ENCODE data around the gene DICER1. TPM values are rescaled to one million over a fixed set of nuclear protein-coding genes. Genes with fewer than 3 reads are reported as not detected.
A peak's percentile ranks its signal among the peaks of the same experiment; 100 is the strongest.

The DICER1 gene
- polyA plus RNA-seq, 2 of the 4 experiments (the other 2 are of a cell fraction), result 14.1 to 46.3 TPM

- TF ChIP-seq JUN (IDR thresholded peaks at IDR 0.05), result no peak
Measured at GRCh38 chr14:95189367-95190132, 32.2 kb upstream of the DICER1 start (continued).

- WGBS (ENCODE audit: missing lambda C conversion rate), result 58% methylated on average over 3 of the region's 3 CpGs
- POLR2A ChIA-PET, result no interaction called here
- FAIRE-seq, result no peak
- Histone ChIP-seq H3K9me3 (peaks cover 11% of the 10 kb centered on the region; the same call in 1 of the 3 replicates), H3K27ac (no peak overlapping the region), H3K4me1 (peaks cover 7% of the 10 kb centered on the region), H3K4me2 (no peak overlapping the region), H3K4me3 (no peak overlapping the region)
- TF ChIP-seq JUNB (IDR thresholded peaks at IDR 0.05) (no peak), TFCP2L1 (CRISPR knock-in tag; IDR thresholded peaks at IDR 0.05) (no peak), FOSB (CRISPR knock-in tag; IDR thresholded peaks at IDR 0.05) (no peak)
- DNase-seq (ENCODE audit: low read depth in 1 of 2, low spot score in 1 of 2), result no peak
- ATAC-seq, result no peak
- CTCF ChIA-PET, result no interaction called here
Measured at GRCh38 chr14:95188380-95188779, 31.1 kb upstream of the DICER1 start.

GRCh38 chr14:95185767-95186392 is 28.6 kb upstream of the DICER1 start:
- WGBS (ENCODE audit: missing lambda C conversion rate), result 91% methylated on average over 11 of the region's 11 CpGs
- FAIRE-seq, result no peak
- ATAC-seq, result no peak

GRCh38 chr14:95185033-95185766 is 27.9 kb upstream of the DICER1 start:
- Histone ChIP-seq H3K9me3 (peaks cover 11% of the 10 kb centered on the region; the same call in 1 of the 3 replicates), H3K4me2 (no peak overlapping the region), H3K4me3 (no peak overlapping the region), H3K27ac (no peak overlapping the region), H3K4me1 (peaks cover 7% of the 10 kb centered on the region)
- 88% methylated on average over 12 of the region's 12 CpGs for WGBS (ENCODE audit: missing lambda C conversion rate)
- FAIRE-seq, result no peak
- ChIA-PET POLR2A (no interaction called here), CTCF (interaction anchor here (1.1 to 1.3 kb wide), 2 partner anchors 13 to 242 kb away, joined by 3 to 4 read pairs; no protein-coding TSS in a partner anchor)
- TF ChIP-seq FOSB (CRISPR knock-in tag; IDR thresholded peaks at IDR 0.05) (no peak), CEBPB (IDR thresholded peaks at IDR 0.05) (peak in 1 of 2 experiments; percentile 17; a peak in 1 of 4 replicates), MAFK (IDR thresholded peaks at IDR 0.05; ENCODE audit: partially characterized antibody) (peak; percentile 65)
- no peak for DNase-seq (ENCODE audit: low read depth in 1 of 2, low spot score in 1 of 2)
- no peak for ATAC-seq

More at GRCh38 chr14:95185767-95186392, 28.6 kb upstream of the DICER1 start:
- no peak for TF ChIP-seq PBX3 (IDR thresholded peaks at IDR 0.05)
- no peak for TF ChIP-seq MAZ (IDR thresholded peaks at IDR 0.05; ENCODE audit: borderline replicate concordance, low read depth, low read length)
- no peak for TF ChIP-seq HMGXB4 (CRISPR knock-in tag; IDR thresholded peaks at IDR 0.05; ENCODE audit: borderline replicate concordance)
- Histone ChIP-seq H3K4me3 (no peak overlapping the region), H3K4me2 (no peak overlapping the region), H3K27ac (no peak overlapping the region), H3K4me1 (peaks cover 7% of the 10 kb centered on the region), H3K9me3 (peaks cover 11% of the 10 kb centered on the region; the same call in 1 of the 3 replicates)
- DNase-seq (ENCODE audit: low read depth in 1 of 2, low spot score in 1 of 2), result no peak
- ChIA-PET POLR2A (no interaction called here), CTCF (interaction anchor here (1.1 to 1.3 kb wide), 2 partner anchors 14 to 242 kb away, joined by 3 to 4 read pairs; no protein-coding TSS in a partner anchor)

- DNase-seq (ENCODE audit: low read depth in 1 of 2, low spot score in 1 of 2) (no peak), FAIRE-seq (no peak), ATAC-seq (no peak)
- 92% methylated on average over 2 of the region's 2 CpGs for whole genome bisulfite sequencing (ENCODE audit: missing lambda C conversion rate)
- peaks cover 7% of the 10 kb centered on the region for H3K4me1 ChIP-seq
- H3K9me3 ChIP-seq, result peaks cover 11% of the 10 kb centered on the region; the same call in 1 of the 3 replicates
- H3K4me3 ChIP-seq, result no peak overlapping the region
- no peak overlapping the region for H3K4me2 ChIP-seq
- ChIA-PET CTCF (interaction anchor here (1.2 to 1.3 kb wide), 2 partner anchors 177 to 248 kb away, joined by 3 to 4 read pairs; no protein-coding TSS in a partner anchor), POLR2A (no interaction called here)
- H3K27ac ChIP-seq, result no peak overlapping the region
- TF ChIP-seq E2F6 (IDR thresholded peaks at IDR 0.05; ENCODE audit: borderline replicate concordance, low read depth), result no peak
- no peak for TF ChIP-seq EHF (CRISPR knock-in tag; IDR thresholded peaks at IDR 0.05)
- no peak for TF ChIP-seq NPAS2 (CRISPR knock-in tag; IDR thresholded peaks at IDR 0.05; ENCODE audit: borderline replicate concordance)
- TF ChIP-seq JUNB (IDR thresholded peaks at IDR 0.05), result no peak
- no peak for TF ChIP-seq FOSL2 (IDR thresholded peaks at IDR 0.05)
- TF ChIP-seq FOSL2 (CRISPR knock-in tag; IDR thresholded peaks at IDR 0.05), result no peak
- TF ChIP-seq ELK1 (IDR thresholded peaks at IDR 0.05; ENCODE audit: low read depth, low read length), result no peak
- no peak for TF ChIP-seq MAFK (IDR thresholded peaks at IDR 0.05; ENCODE audit: partially characterized antibody)
- TF ChIP-seq MYC (IDR thresholded peaks at IDR 0.05; ENCODE audit: borderline replicate concordance, low read length), result no peak
- TF ChIP-seq CEBPB (IDR thresholded peaks at IDR 0.05), result no peak
- no peak for TF ChIP-seq HOXB13 (CRISPR knock-in tag; IDR thresholded peaks at IDR 0.05; ENCODE audit: low read depth)
- TF ChIP-seq RCOR1 (IDR thresholded peaks at IDR 0.05; ENCODE audit: low read depth, low read length), result no peak
- no peak for TF ChIP-seq SMC3 (IDR thresholded peaks at IDR 0.05)
- no peak for TF ChIP-seq PHF8 (IDR thresholded peaks at IDR 0.05; ENCODE audit: borderline replicate concordance, low read depth)
- no peak for TF ChIP-seq POLR2A (IDR thresholded peaks at IDR 0.05; ENCODE audit: low read length)
Measured at GRCh38 chr14:95184413-95184790, 27.1 kb upstream of the DICER1 start.

Data from A549 (cell line).